ENCODE results near the gene PGAM2.

DNA sequence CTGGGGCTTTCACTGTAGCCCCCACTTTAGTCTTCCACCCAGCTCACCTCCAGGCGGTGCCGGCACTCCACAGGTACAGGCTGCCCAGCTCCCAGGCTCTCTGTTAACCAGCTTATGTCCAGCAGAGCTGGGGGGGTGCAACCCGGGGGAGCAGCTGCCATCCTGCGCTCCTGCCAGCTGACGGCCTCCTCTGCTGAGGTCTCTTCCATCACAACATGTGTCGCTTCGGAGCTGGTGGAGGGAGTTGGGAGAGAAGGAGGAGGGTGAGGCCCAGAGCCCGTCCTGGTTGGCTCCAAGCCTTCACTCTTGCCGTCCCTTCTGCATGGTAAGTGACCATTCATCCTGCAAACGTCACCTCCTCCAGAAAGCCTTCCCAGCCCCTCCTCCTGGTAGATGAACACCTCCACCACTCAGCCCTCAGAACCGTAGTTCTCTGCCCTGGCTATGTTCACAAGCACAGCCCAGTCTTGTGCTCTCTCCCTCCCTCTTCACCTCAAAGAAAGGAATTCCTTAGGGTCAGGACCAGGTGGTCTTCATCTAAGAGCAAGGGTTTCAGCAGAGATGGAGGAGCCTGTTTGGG lies 15.4 kb upstream of the PGAM2 start:
- TF ChIP-seq, protein P1, sequence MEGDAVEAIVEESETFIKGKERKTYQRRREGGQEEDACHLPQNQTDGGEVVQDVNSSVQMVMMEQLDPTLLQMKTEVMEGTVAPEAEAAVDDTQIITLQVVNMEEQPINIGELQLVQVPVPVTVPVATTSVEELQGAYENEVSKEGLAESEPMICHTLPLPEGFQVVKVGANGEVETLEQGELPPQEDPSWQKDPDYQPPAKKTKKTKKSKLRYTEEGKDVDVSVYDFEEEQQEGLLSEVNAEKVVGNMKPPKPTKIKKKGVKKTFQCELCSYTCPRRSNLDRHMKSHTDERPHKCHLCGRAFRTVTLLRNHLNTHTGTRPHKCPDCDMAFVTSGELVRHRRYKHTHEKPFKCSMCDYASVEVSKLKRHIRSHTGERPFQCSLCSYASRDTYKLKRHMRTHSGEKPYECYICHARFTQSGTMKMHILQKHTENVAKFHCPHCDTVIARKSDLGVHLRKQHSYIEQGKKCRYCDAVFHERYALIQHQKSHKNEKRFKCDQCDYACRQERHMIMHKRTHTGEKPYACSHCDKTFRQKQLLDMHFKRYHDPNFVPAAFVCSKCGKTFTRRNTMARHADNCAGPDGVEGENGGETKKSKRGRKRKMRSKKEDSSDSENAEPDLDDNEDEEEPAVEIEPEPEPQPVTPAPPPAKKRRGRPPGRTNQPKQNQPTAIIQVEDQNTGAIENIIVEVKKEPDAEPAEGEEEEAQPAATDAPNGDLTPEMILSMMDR (IDR thresholded peaks at IDR 0.05) = no peak
- TF ChIP-seq POLR2A (IDR thresholded peaks at IDR 0.05) = no peak
